Left lung (tissue), 10 donors: Measurements from ENCODE around the gene AJAP1. TPM values are rescaled to one million over a fixed set of nuclear protein-coding genes. Genes with fewer than 3 reads are reported as not detected.

Experiments used
- ATAC-seq: fragments of 200-7000 bp; cut with Tn5 transposase; one replicate; pipeline ENCODE4 v1.9.1; 2020; ENCODE audit warnings: moderate library complexity
- DNase-seq, 4 donors: peaks; one replicate each; pipeline ENCODE4 v3.0.0-alpha.2; 2013 to 2020
- H3K27ac ChIP-seq, 2 donors: fragments of 200-600 bp; sonication (generic) in 1 of 2; one replicate each; pipeline versions ENCODE4 v1.5.0 to v1.8.0; 2020 to 2021
- H3K27me3 ChIP-seq, 2 donors: fragments of 200-600 bp; sonication (generic) in 1 of 2; one replicate each; pipeline versions ENCODE4 v1.5.0 to v1.8.0; 2020 to 2021
- H3K36me3 ChIP-seq, 2 donors: fragments of 200-600 bp; sonication (generic) in 1 of 2; one replicate each; pipeline versions ENCODE4 v1.5.0 to v1.8.0; 2020 to 2021
- H3K4me1 ChIP-seq, 2 donors: fragments of 200-600 bp; one replicate each; pipeline ENCODE4 v1.8.0; 2021
- H3K4me3 ChIP-seq, 2 donors: fragments of 200-600 bp; sonication (generic) in 1 of 2; one replicate each; pipeline versions ENCODE4 v1.5.0 to v1.8.0; 2020 to 2021; ENCODE audit warnings: mild to moderate bottlenecking in 1 of 2
- H3K9me3 ChIP-seq, 2 donors: fragments of 200-600 bp; sonication (generic) in 1 of 2; one replicate each; pipeline versions ENCODE4 v1.5.0 to v1.8.0; 2020 to 2021
- CTCF ChIP-seq, 2 donors: fragments of 200-600 bp; sonication (generic) in 1 of 2; IDR thresholded peaks; one replicate each; pipeline versions ENCODE4 v1.5.0 to v1.8.0; 2021; ENCODE audit warnings: antibody characterized with exemption in 2 of 2
- intact Hi-C, 2 donors: fragments of 100-400 bp; cut with DNase I; formaldehyde crosslinking; loops; one replicate each; pipeline versions ENCODE4 v1.11.2 to v1.14.2; 2022
- polyA plus RNA-seq, 6 donors: library from polyadenylated mRNA; unstranded; fragments of 120-200 nt; gene quantifications; one replicate each; pipeline ENCODE4 v1.2.1, GENCODE V29; 2013; ENCODE audit not compliant: insufficient read length in 6 of 6
- total RNA-seq, 2 donors: library from RNA; stranded (reverse); fragmentation: NEBNext Ultra II Directional; extraction: Animal tissue kit (Norgen Biotek cat#: 25700); gene quantifications; one replicate each; pipeline ENCODE4 v1.2.1, GENCODE V29; 2021
- donor health status: DM: no; HTN: yes; CAD: no.
- donor health status: DM: no; HTN: no; CAD: no.

The AJAP1 gene
- total and polyA plus RNA-seq, 8 donors = 0.06 to 0.79 (median 0.20) TPM

- Histone ChIP-seq H3K36me3 (no peaks in the 10 kb centered on the region), H3K27ac (no peak overlapping the region), H3K4me1 (no peaks in the 10 kb centered on the region), H3K9me3 (no peaks in the 10 kb centered on the region), H3K4me3 (no peak overlapping the region), H3K27me3 (peaks cover 0 to 15% of the 10 kb centered on the region in 2 donors)
- intact Hi-C loops = no loop called here
- peak in 2 of 4 donors; percentile 41 to 67 for DNase-seq
- peak; percentile 25 for ATAC-seq
- TF ChIP-seq CTCF (IDR thresholded peaks at IDR 0.05) = no peak
These were observed 123.6 kb downstream of the AJAP1 start for GRCh38 chr1:4778056-4778455.

- intact Hi-C loops = no loop called here
- Histone ChIP-seq H3K27ac (no peak overlapping the region), H3K4me3 (no peak overlapping the region), H3K36me3 (no peaks in the 10 kb centered on the region), H3K27me3 (peaks cover 0 to 10% of the 10 kb centered on the region in 2 donors), H3K9me3 (no peaks in the 10 kb centered on the region), H3K4me1 (no peaks in the 10 kb centered on the region)
- no peak for DNase-seq
- no peak for ATAC-seq
- no peak for TF ChIP-seq CTCF (IDR thresholded peaks at IDR 0.05)
These were observed 127.2 kb downstream of the AJAP1 start for GRCh38 chr1:4781646-4782045.

GRCh38 chr1:4784761-4785160 lies 130.4 kb downstream of the AJAP1 start:
- Histone ChIP-seq H3K36me3 (no peaks in the 10 kb centered on the region), H3K27me3 (peaks cover 0 to 10% of the 10 kb centered on the region in 2 donors), H3K4me3 (no peak overlapping the region), H3K4me1 (no peaks in the 10 kb centered on the region), H3K9me3 (no peaks in the 10 kb centered on the region), H3K27ac (no peak overlapping the region)
- no peak for TF ChIP-seq CTCF (IDR thresholded peaks at IDR 0.05)
- intact Hi-C loops = no loop called here
- DNase-seq (peak in 1 of 4 donors; percentile 63), ATAC-seq (no peak)

GRCh38 chr1:4786055-4786454 lies 131.6 kb downstream of the AJAP1 start:
- no peak for TF ChIP-seq CTCF (IDR thresholded peaks at IDR 0.05)

GRCh38 chr1:4787551-4787950 lies 133.1 kb downstream of the AJAP1 start:
- DNase-seq (no peak), ATAC-seq (no peak)
- H3K27me3 ChIP-seq = peaks cover 0 to 6% of the 10 kb centered on the region in 2 donors
- H3K9me3 ChIP-seq = no peaks in the 10 kb centered on the region
- no peaks in the 10 kb centered on the region for H3K4me1 ChIP-seq
- H3K4me3 ChIP-seq = no peak overlapping the region
- H3K27ac ChIP-seq = no peak overlapping the region
- intact Hi-C loops = no loop called here
- no peaks in the 10 kb centered on the region for H3K36me3 ChIP-seq
- no peak for TF ChIP-seq CTCF (IDR thresholded peaks at IDR 0.05)

More at GRCh38 chr1:4786055-4786454, 131.6 kb downstream of the AJAP1 start:
- no peaks in the 10 kb centered on the region for H3K9me3 ChIP-seq
- H3K27ac ChIP-seq = no peak overlapping the region
- peak; percentile 61 for ATAC-seq
- intact Hi-C loops = no loop called here
- peak in 1 of 4 donors; percentile 35 for DNase-seq
- no peak overlapping the region for H3K4me3 ChIP-seq
- H3K36me3 ChIP-seq = no peaks in the 10 kb centered on the region
- H3K4me1 ChIP-seq = no peaks in the 10 kb centered on the region
- peaks cover 0 to 15% of the 10 kb centered on the region in 2 donors for H3K27me3 ChIP-seq
